ENCODE measurements around the gene COBL. TPM values are rescaled to one million over a fixed set of nuclear protein-coding genes. Genes with fewer than 3 reads are reported as not detected.
A peak's percentile ranks its signal among the peaks of the same experiment; 100 is the strongest.

Gene COBL
- total RNA-seq, 2 donors from 2014 or later = 27.5 to 28.3 TPM

DNA sequence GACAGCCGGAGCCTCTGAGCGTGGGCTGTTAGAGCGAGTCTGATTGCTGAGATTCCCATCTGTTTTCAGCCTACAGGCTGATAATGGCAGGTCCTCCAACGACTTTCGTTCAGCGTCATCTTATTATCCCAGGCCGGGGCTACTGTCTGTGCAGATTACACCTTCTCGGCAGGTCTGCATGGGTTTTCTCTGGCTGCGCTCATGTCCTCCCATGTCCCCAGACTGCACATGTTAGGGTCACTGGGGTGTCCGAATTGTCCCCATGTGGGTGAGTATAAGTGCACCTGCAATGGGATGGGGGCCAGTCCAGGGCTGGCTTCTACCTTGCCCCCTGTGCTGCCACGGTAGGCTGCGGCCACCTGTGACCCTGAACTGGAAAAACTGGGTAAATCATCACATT lies 257.8 kb downstream of the COBL start:
- Mint-ChIP-seq H3K27me3 (ENCODE audit: insufficient read depth) (no peaks in the 10 kb centered on the region), H3K36me3 (ENCODE audit: low read depth) (peaks cover 12% of the 10 kb centered on the region), H3K4me1 (peaks cover 12% of the 10 kb centered on the region), H3K27ac (no peak overlapping the region), H3K4me3 (no peak overlapping the region), H3K9me3 (no peaks in the 10 kb centered on the region)
- H3K9me3 ChIP-seq (ENCODE audit: control insufficient read depth, low read length) = no peaks in the 10 kb centered on the region
- no peak for TF ChIP-seq CTCF (conservative IDR thresholded peaks at IDR 0.05)
- H3K36me3 ChIP-seq (ENCODE audit: control insufficient read depth, insufficient read depth, low read length) = no peaks in the 10 kb centered on the region
- H3K27ac ChIP-seq (ENCODE audit: low read depth, low read length) = no peak overlapping the region
- no peaks in the 10 kb centered on the region for H3K4me1 ChIP-seq (ENCODE audit: control insufficient read depth, insufficient read depth, low read length)
- WGBS, 2 experiments (ENCODE audit: insufficient coverage in 1 of 2, insufficient read length in 1 of 2) = 96 to 100% methylated on average over 6 to 12 of the region's 12 CpGs
- H3K4me3 ChIP-seq (ENCODE audit: low read length) = no peak overlapping the region
- DNase-seq = no peak
- H3K9ac ChIP-seq (ENCODE audit: extremely low read depth, low read length, poor library complexity, severe bottlenecking) = no peak overlapping the region
- no peaks in the 10 kb centered on the region for H3K27me3 ChIP-seq (ENCODE audit: control insufficient read depth, insufficient read depth, low read length, poor library complexity, severe bottlenecking)

DNA sequence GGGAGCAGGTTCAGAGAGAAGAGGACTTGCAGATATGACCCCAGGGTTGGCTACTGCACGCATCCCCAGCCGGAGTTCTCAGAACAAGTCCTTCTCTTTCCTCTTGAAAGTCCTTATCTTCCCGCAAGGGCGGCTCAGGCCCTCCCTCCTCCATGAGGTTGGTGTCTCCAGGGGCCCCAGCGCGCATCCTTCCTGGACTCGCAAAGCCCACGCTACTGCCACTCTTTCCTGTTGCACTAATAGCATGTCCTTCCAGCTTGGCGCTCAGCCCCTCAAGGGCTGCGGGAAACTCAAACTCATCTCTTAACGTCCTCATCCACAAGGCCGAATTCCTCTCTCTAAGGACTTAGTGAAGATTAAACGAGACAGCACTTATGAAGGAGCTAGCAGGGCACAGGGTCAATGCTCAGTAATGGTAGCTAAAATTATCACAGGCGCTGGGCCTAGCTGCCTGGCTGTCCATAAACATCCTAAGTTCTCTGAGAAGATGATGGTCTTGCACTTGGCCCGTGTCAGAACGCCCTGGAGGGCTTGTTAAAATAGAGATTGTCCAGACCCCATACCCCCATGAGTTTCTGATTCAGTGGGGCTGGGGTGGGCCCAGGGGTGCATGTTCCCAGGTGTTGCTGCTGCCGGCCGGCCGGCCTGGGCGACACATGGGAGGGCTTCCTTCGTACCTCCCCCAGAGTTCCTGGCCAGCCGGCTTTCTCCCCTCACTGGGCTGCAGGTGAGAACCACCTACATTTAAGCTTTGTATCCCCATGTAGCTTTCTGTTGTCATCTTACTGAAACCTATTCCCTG lies 261.4 kb downstream of the COBL start:
- H3K9me3 Mint-ChIP-seq = no peaks in the 10 kb centered on the region
- no peaks in the 10 kb centered on the region for H3K27me3 Mint-ChIP-seq (ENCODE audit: insufficient read depth)
- no peak overlapping the region for H3K27ac Mint-ChIP-seq
- Histone ChIP-seq H3K4me3 (ENCODE audit: low read length) (no peak overlapping the region), H3K4me1 (ENCODE audit: control insufficient read depth, insufficient read depth, low read length) (no peaks in the 10 kb centered on the region), H3K9me3 (ENCODE audit: control insufficient read depth, low read length) (no peaks in the 10 kb centered on the region), H3K36me3 (ENCODE audit: control insufficient read depth, insufficient read depth, low read length) (no peaks in the 10 kb centered on the region), H3K27me3 (ENCODE audit: control insufficient read depth, insufficient read depth, low read length, poor library complexity, severe bottlenecking) (no peaks in the 10 kb centered on the region), H3K9ac (ENCODE audit: extremely low read depth, low read length, poor library complexity, severe bottlenecking) (no peak overlapping the region), H3K27ac (ENCODE audit: low read depth, low read length) (no peak overlapping the region)
- no peak overlapping the region for H3K4me3 Mint-ChIP-seq
- WGBS, 2 experiments (ENCODE audit: insufficient coverage in 1 of 2, insufficient read length in 1 of 2) = 93% methylated on average over 14 to 22 of the region's 22 CpGs
- H3K4me1 Mint-ChIP-seq = peaks cover 2% of the 10 kb centered on the region
- peaks cover 8% of the 10 kb centered on the region for H3K36me3 Mint-ChIP-seq (ENCODE audit: low read depth)
- DNase-seq = no peak
- no peak for TF ChIP-seq CTCF (conservative IDR thresholded peaks at IDR 0.05)

DNA sequence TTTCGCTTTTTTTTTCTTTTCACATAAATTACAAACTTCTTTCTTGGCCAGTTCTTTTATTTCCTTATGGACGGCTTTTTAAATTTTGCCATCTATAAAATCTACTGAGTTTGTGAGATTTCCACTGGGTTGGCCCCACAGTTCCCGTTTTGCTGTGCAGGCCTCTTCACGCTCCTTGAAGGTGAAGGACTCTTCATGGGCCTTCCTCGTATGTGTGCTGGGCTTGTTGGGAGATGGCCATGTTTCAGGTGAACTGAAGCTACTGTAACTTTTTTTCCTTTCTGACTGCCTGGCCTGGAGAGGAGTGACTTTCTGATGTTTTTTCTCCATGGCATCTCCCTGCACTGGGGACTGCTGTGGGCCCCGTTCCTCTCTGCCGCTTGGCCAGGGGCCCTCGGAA lies 262.4 kb downstream of the COBL start:
- no peaks in the 10 kb centered on the region for H3K27me3 ChIP-seq (ENCODE audit: control insufficient read depth, insufficient read depth, low read length, poor library complexity, severe bottlenecking)
- Mint-ChIP-seq H3K36me3 (ENCODE audit: low read depth) (peaks cover 3% of the 10 kb centered on the region), H3K27me3 (ENCODE audit: insufficient read depth) (no peaks in the 10 kb centered on the region), H3K4me1 (peaks cover under 1% of the 10 kb centered on the region), H3K4me3 (no peak overlapping the region), H3K9me3 (no peaks in the 10 kb centered on the region), H3K27ac (peak overlapping the region; percentile 65)
- H3K36me3 ChIP-seq (ENCODE audit: control insufficient read depth, insufficient read depth, low read length) = no peaks in the 10 kb centered on the region
- no peak for DNase-seq
- no peaks in the 10 kb centered on the region for H3K9me3 ChIP-seq (ENCODE audit: control insufficient read depth, low read length)
- no peak overlapping the region for H3K9ac ChIP-seq (ENCODE audit: extremely low read depth, low read length, poor library complexity, severe bottlenecking)
- no peak for TF ChIP-seq CTCF (conservative IDR thresholded peaks at IDR 0.05)
- no peaks in the 10 kb centered on the region for H3K4me1 ChIP-seq (ENCODE audit: control insufficient read depth, insufficient read depth, low read length)
- H3K27ac ChIP-seq (ENCODE audit: low read depth, low read length) = no peak overlapping the region
- 96 to 98% methylated on average over 5 to 8 of the region's 8 CpGs for WGBS, 2 experiments (ENCODE audit: insufficient coverage in 1 of 2, insufficient read length in 1 of 2)
- no peak overlapping the region for H3K4me3 ChIP-seq (ENCODE audit: low read length)
